Posterior cingulate gyrus (tissue), 11 donors: ENCODE results near the gene OCA2.

Source experiments
- DNase-seq, 10 donors: peaks; one replicate each; pipeline versions ENCODE4 v3.0.0 to v3.0.0-alpha.2; 2020 to 2021; ENCODE audit warnings: mixed read lengths in 3 of 10
- intact Hi-C: fragments of 100-400 bp; cut with DNase I; formaldehyde crosslinking; loops from one replicate; pipeline ENCODE4 v1.15.1; 2023

OCA2 gene

GRCh38 chr15:28107111-28107903, 8.2 kb upstream of the OCA2 start:
- peak in 2 of 10 donors; percentile 73 to 84 for DNase-seq
- intact Hi-C loops = no loop called here

GRCh38 chr15:28106294-28107110, 7.4 kb upstream of the OCA2 start:
- peak in 2 of 10 donors; percentile 83 to 89 for DNase-seq
- intact Hi-C loops = no loop called here

GRCh38 chr15:28105793-28106192, 6.7 kb upstream of the OCA2 start:
- DNase-seq = peak in 1 of 10 donors; percentile 46

GRCh38 chr15:28105224-28105791, 6.2 kb upstream of the OCA2 start:
- peak in 2 of 10 donors; percentile 5 to 32 for DNase-seq
- intact Hi-C loops = no loop called here

More at GRCh38 chr15:28105793-28106192, 6.7 kb upstream of the OCA2 start:
- intact Hi-C loops = no loop called here

GRCh38 chr15:28104326-28104725, 5.2 kb upstream of the OCA2 start:
- peak in 1 of 10 donors; percentile 26 for DNase-seq
- intact Hi-C loops = no loop called here

GRCh38 chr15:28103831-28104230, 4.7 kb upstream of the OCA2 start:
- no peak for DNase-seq

GRCh38 chr15:28101983-28102441, 2.9 kb upstream of the OCA2 start:
- no peak for DNase-seq
- intact Hi-C loops = no loop called here

More at GRCh38 chr15:28103831-28104230, 4.7 kb upstream of the OCA2 start:
- intact Hi-C loops = no loop called here

GRCh38 chr15:28101201-28101600, 2.1 kb upstream of the OCA2 start:
- intact Hi-C loops = no loop called here
- DNase-seq = peak in 1 of 10 donors; percentile 1

- intact Hi-C loops = no loop called here
- peak in 1 of 10 donors; percentile 0 for DNase-seq
Observed at GRCh38 chr15:28100516-28101195, 1.5 kb upstream of the OCA2 start.

GRCh38 chr15:28099555-28100140, 533 bp upstream of the OCA2 start:
- intact Hi-C loops = no loop called here

GRCh38 chr15:28098360-28098765, 752 bp downstream of the OCA2 start:
- no peak for DNase-seq
- intact Hi-C loops = no loop called here

More at GRCh38 chr15:28099555-28100140, 533 bp upstream of the OCA2 start:
- DNase-seq = no peak

- intact Hi-C loops = no loop called here
- DNase-seq = peak in 1 of 10 donors; percentile 66
Observed at GRCh38 chr15:28097656-28098359, 1.3 kb downstream of the OCA2 start.

GRCh38 chr15:28096670-28097431, 2.3 kb downstream of the OCA2 start:
- intact Hi-C loops = no loop called here
- peak in 1 of 10 donors; percentile 79 for DNase-seq

- intact Hi-C loops = no loop called here
- no peak for DNase-seq
Observed at GRCh38 chr15:28096411-28096669, 2.8 kb downstream of the OCA2 start.

GRCh38 chr15:28094732-28095521, 4.2 kb downstream of the OCA2 start:
- intact Hi-C loops = no loop called here
- DNase-seq = peak in 2 of 10 donors; percentile 71 to 87

- no peak for DNase-seq
- intact Hi-C loops = no loop called here
Observed at GRCh38 chr15:28093752-28094535, 5.2 kb downstream of the OCA2 start.

GRCh38 chr15:28091313-28091712, 7.8 kb downstream of the OCA2 start:
- no peak for DNase-seq
- intact Hi-C loops = no loop called here
